ENCODE data around the gene SLC36A2.

DNA sequence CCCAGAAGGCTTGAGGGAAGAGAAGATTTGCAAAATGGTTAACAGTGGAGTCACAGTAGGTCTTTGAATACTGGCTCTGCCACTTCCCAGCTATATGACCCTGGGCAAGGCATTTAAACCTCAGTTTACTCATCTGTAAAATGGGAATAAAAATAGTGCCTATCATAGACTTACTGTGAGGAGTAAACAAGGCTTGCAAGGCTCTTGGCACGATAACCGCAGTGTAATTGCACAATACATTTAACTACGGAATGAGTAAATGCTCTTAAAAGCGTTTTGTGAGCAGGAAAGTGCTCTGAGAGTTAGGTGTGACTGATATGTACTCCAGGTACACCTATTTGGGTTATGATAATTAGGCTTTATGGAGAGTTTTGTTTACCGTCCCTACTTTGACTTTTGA lies 52.2 kb downstream of the SLC36A2 start:
- TF ChIP-seq POLR2AphosphoS5 (IDR thresholded peaks at IDR 0.05; ENCODE audit: low read depth, low read length), result no peak
- TF ChIP-seq TAF1 (IDR thresholded peaks at IDR 0.05; ENCODE audit: low read depth, low read length), result no peak
- TF ChIP-seq SPI1 (IDR thresholded peaks at IDR 0.05; ENCODE audit: low read depth, low read length), result no peak
- no peak for TF ChIP-seq POLR2A (IDR thresholded peaks at IDR 0.05; ENCODE audit: low read depth, low read length)
